Activated T-cell treated with anti-CD3 and anti-CD28 coated beads, Interleukin-2, amount 50 U/mL, for 24 hours (primary cell): ENCODE measurements around the gene EPHA4.

Experiments
- DNase-seq: peaks from one replicate; pipeline ENCODE4 v3.0.0-alpha.2; 2020
- H3K27ac Mint-ChIP-seq: 2 replicates; pipeline ENCODE4 v1.8.0; 2020; ENCODE audit warnings: mild to moderate bottlenecking, mixed read lengths
- H3K27me3 Mint-ChIP-seq: 2 replicates; pipeline ENCODE4 v1.8.0; 2020; ENCODE audit warnings: mixed read lengths
- H3K36me3 Mint-ChIP-seq: 2 replicates; pipeline ENCODE4 v1.8.0; 2020; ENCODE audit warnings: low read depth, mixed read lengths
- H3K4me1 Mint-ChIP-seq: 2 replicates; pipeline ENCODE4 v1.8.0; 2020; ENCODE audit warnings: low read depth, mixed read lengths
- H3K4me3 Mint-ChIP-seq: 2 replicates; pipeline ENCODE4 v1.8.0; 2020; ENCODE audit warnings: mild to moderate bottlenecking, moderate library complexity, mixed read lengths
- H3K9me3 Mint-ChIP-seq: 2 replicates; pipeline ENCODE4 v1.8.0; 2020; ENCODE audit warnings: mixed read lengths

EPHA4 gene

GRCh38 chr2:221572219-221572820, at the start of gene EPHA4:
TSS of gene EPHA4 (minus strand) at chr2:221572304. CDS start at chr2:221572248, 56 bp downstream.
- Mint-ChIP-seq H3K27ac (peak within 1 kb of the TSS; percentile 72), H3K9me3 (no peaks in the 10 kb centered on the region), H3K4me3 (peak within 1 kb of the TSS; percentile 88), H3K36me3 (peaks cover 6% of the 10 kb centered on the region), H3K4me1 (peaks cover 50% of the 10 kb centered on the region), H3K27me3 (peaks cover 70% of the 10 kb centered on the region)
- peak; percentile 90 for DNase-seq

DNA sequence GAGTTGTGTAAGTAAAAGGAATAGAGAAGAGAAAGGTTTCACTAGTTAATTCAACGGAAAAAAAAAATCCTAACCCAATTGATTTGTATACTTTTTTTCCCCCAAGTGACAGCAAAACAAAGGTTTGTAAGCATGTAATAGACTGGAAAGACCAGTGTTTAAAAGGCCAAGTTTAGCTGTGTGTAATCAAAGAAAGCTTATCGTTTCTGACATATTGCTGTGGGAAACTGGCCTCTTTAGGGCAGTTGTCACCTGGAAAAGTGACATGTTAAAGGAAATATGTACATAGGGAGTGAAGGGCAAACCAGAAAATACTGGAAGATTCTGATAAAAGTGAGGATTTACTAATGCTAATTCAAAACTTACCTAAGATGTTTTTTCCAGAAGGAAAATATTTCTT, 45.9 kb upstream of the EPHA4 start:
- H3K27me3 Mint-ChIP-seq = no peaks in the 10 kb centered on the region
- no peak overlapping the region for H3K4me3 Mint-ChIP-seq
- no peaks in the 10 kb centered on the region for H3K9me3 Mint-ChIP-seq
- H3K4me1 Mint-ChIP-seq = no peaks in the 10 kb centered on the region
- H3K36me3 Mint-ChIP-seq = no peaks in the 10 kb centered on the region
- no peak overlapping the region for H3K27ac Mint-ChIP-seq
- no peak for DNase-seq

- H3K9me3 Mint-ChIP-seq = no peaks in the 10 kb centered on the region
- H3K27ac Mint-ChIP-seq = no peak overlapping the region
- no peaks in the 10 kb centered on the region for H3K4me1 Mint-ChIP-seq
These were observed 44.5 kb upstream of the EPHA4 start for GRCh38 chr2:221616561-221616960.

GRCh38 chr2:221614274-221614673, 42.2 kb upstream of the EPHA4 start:
- no peaks in the 10 kb centered on the region for H3K9me3 Mint-ChIP-seq
- no peaks in the 10 kb centered on the region for H3K4me1 Mint-ChIP-seq
- H3K36me3 Mint-ChIP-seq = no peaks in the 10 kb centered on the region
- DNase-seq = no peak
- no peak overlapping the region for H3K27ac Mint-ChIP-seq
- no peak overlapping the region for H3K4me3 Mint-ChIP-seq
- H3K27me3 Mint-ChIP-seq = peaks cover 21% of the 10 kb centered on the region

More at GRCh38 chr2:221616561-221616960, 44.5 kb upstream of the EPHA4 start:
- Mint-ChIP-seq H3K36me3 (no peaks in the 10 kb centered on the region), H3K27me3 (peaks cover 8% of the 10 kb centered on the region), H3K4me3 (no peak overlapping the region)
- no peak for DNase-seq

DNA sequence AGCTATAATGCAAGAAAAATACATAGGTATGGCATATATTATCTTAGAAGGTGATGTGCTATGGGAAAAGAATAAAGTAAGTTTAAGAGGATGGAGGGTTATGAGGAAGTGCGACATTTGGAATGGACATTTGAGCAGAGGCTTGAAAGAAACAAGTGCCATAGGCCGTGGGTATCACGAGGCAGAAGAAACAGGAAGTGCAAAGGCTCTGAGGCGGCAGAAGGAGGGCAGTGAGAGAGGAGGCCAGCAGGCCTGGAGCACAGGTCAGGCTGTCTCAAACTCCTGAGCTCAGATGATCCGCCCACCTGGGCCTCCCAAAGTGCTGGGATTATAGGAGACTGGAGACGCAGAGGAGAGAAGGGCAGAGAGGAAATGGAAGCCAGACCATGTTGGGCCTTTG, 40.7 kb upstream of the EPHA4 start:
- no peak overlapping the region for H3K27ac Mint-ChIP-seq
- H3K36me3 Mint-ChIP-seq = no peaks in the 10 kb centered on the region
- no peaks in the 10 kb centered on the region for H3K4me1 Mint-ChIP-seq
- no peak overlapping the region for H3K4me3 Mint-ChIP-seq
- H3K27me3 Mint-ChIP-seq = peaks cover 21% of the 10 kb centered on the region
- DNase-seq = no peak
- H3K9me3 Mint-ChIP-seq = no peaks in the 10 kb centered on the region

DNA sequence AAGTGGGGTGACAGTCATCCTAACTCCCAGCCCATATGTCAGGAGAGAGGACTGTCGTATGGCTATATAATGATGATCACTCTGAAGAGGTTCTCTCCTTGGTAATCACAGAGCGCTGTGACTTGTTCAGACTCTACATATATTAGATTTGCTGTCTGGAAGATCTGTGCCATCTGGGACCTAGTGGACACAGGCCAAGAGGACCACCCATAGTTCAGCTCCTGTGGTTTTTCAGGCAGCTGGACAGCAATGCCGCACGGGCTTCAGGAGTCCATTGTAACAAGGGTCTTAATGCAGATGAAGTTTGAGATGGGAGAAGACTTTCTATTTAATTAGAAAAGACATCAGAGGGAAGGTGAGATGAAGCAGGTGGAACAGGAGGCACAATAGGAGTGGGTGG, 40.1 kb upstream of the EPHA4 start:
- Mint-ChIP-seq H3K36me3 (no peaks in the 10 kb centered on the region), H3K27ac (no peak overlapping the region), H3K4me1 (no peaks in the 10 kb centered on the region), H3K9me3 (no peaks in the 10 kb centered on the region), H3K27me3 (peaks cover 21% of the 10 kb centered on the region), H3K4me3 (no peak overlapping the region)
- no peak for DNase-seq

DNA sequence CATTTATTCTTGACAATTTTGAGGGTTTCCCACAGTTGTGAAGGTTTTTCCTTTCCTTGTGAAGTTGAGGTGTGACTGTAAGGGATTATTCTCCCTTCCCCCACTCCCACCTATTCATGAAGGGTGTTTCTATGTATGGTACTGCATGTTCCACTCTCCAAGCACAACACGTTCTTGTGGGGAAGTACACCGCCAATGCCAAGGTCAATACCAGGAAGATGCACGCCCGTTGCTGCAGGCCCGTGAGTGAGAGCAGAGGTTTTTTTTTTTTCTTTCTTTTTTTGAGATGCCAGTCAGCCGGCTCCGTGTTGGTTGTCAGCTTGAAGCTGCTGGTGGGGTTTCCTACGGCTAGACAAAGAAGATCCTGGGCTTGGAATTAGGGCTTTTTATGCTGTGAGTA, 38.6 kb upstream of the EPHA4 start:
- no peak for DNase-seq
- H3K27ac Mint-ChIP-seq = no peak overlapping the region
- peaks cover 21% of the 10 kb centered on the region for H3K27me3 Mint-ChIP-seq
- no peaks in the 10 kb centered on the region for H3K9me3 Mint-ChIP-seq
- no peaks in the 10 kb centered on the region for H3K36me3 Mint-ChIP-seq
- no peaks in the 10 kb centered on the region for H3K4me1 Mint-ChIP-seq
- H3K4me3 Mint-ChIP-seq = no peak overlapping the region

- Mint-ChIP-seq H3K9me3 (no peaks in the 10 kb centered on the region), H3K27ac (no peak overlapping the region), H3K4me1 (no peaks in the 10 kb centered on the region), H3K36me3 (no peaks in the 10 kb centered on the region), H3K4me3 (no peak overlapping the region), H3K27me3 (peaks cover 21% of the 10 kb centered on the region)
- no peak for DNase-seq
These were observed 38.2 kb upstream of the EPHA4 start for GRCh38 chr2:221610255-221610654.

GRCh38 chr2:221608442-221608841, 36.3 kb upstream of the EPHA4 start:
- Mint-ChIP-seq H3K27me3 (peaks cover 23% of the 10 kb centered on the region), H3K27ac (no peak overlapping the region), H3K36me3 (no peaks in the 10 kb centered on the region), H3K4me3 (no peak overlapping the region), H3K4me1 (no peaks in the 10 kb centered on the region), H3K9me3 (no peaks in the 10 kb centered on the region)
- DNase-seq = no peak

DNA sequence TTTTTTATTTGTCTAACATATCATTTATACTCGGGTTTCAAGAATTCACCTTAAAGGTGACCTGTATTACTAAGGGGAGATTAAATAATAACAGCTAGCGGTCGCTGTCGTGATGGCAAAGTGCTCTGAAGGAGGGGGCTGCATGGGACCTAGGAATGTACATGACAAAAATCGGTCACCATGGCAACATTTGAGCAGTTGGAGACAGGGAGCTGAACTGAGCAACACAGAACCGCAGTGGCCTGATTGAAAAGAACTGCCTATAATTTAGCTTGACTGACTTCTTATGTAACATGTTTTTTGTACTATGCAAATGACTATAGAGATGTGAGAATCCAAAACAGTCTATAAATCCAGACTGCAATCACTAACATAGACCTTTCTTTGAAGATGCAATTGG, 34.3 kb upstream of the EPHA4 start:
- no peak overlapping the region for H3K27ac Mint-ChIP-seq
- no peak for DNase-seq
- peaks cover 18% of the 10 kb centered on the region for H3K27me3 Mint-ChIP-seq
- H3K4me1 Mint-ChIP-seq = no peaks in the 10 kb centered on the region
- no peaks in the 10 kb centered on the region for H3K36me3 Mint-ChIP-seq
- no peak overlapping the region for H3K4me3 Mint-ChIP-seq
- no peaks in the 10 kb centered on the region for H3K9me3 Mint-ChIP-seq

GRCh38 chr2:221605751-221606240, 33.7 kb upstream of the EPHA4 start:
- Mint-ChIP-seq H3K27ac (no peak overlapping the region), H3K27me3 (peaks cover 16% of the 10 kb centered on the region), H3K36me3 (no peaks in the 10 kb centered on the region), H3K9me3 (no peaks in the 10 kb centered on the region), H3K4me1 (no peaks in the 10 kb centered on the region), H3K4me3 (no peak overlapping the region)
- DNase-seq = no peak

GRCh38 chr2:221602938-221603337, 30.8 kb upstream of the EPHA4 start:
- Mint-ChIP-seq H3K4me3 (no peak overlapping the region), H3K9me3 (no peaks in the 10 kb centered on the region), H3K36me3 (no peaks in the 10 kb centered on the region), H3K4me1 (no peaks in the 10 kb centered on the region), H3K27ac (no peak overlapping the region), H3K27me3 (peaks cover 16% of the 10 kb centered on the region)
- DNase-seq = no peak

DNA sequence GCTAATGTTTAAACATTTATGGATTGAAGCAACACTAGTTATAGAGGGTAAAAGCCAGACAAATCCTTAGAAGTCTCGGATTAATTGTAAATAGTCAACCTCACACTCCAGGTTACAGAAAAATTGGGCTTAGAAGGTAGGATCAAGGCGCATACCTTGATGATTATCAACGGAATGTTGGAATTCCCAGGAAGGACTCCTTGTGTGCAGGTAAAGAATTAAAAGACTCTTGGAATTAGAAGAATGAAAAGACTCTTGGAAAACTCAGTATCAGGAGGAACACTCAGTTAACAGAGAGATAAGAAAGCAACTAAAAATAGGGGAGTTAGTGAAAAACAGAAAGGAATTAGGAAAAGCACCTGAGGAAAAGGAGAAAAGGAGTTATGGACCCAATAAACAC, 29.3 kb upstream of the EPHA4 start:
- no peaks in the 10 kb centered on the region for H3K4me1 Mint-ChIP-seq
- H3K27me3 Mint-ChIP-seq = peaks cover 16% of the 10 kb centered on the region
- DNase-seq = no peak
- no peak overlapping the region for H3K4me3 Mint-ChIP-seq
- no peak overlapping the region for H3K27ac Mint-ChIP-seq
- no peaks in the 10 kb centered on the region for H3K9me3 Mint-ChIP-seq
- H3K36me3 Mint-ChIP-seq = no peaks in the 10 kb centered on the region

GRCh38 chr2:221600388-221600787, 28.3 kb upstream of the EPHA4 start:
- Mint-ChIP-seq H3K4me3 (no peak overlapping the region), H3K4me1 (no peaks in the 10 kb centered on the region), H3K27ac (no peak overlapping the region), H3K36me3 (no peaks in the 10 kb centered on the region), H3K9me3 (no peaks in the 10 kb centered on the region), H3K27me3 (peaks cover 16% of the 10 kb centered on the region)
- no peak for DNase-seq

GRCh38 chr2:221596192-221596591, 24.1 kb upstream of the EPHA4 start:
- H3K36me3 Mint-ChIP-seq = no peaks in the 10 kb centered on the region
- H3K27ac Mint-ChIP-seq = no peak overlapping the region
- no peak overlapping the region for H3K4me3 Mint-ChIP-seq
- peaks cover 13% of the 10 kb centered on the region for H3K27me3 Mint-ChIP-seq
- H3K9me3 Mint-ChIP-seq = no peaks in the 10 kb centered on the region
- no peaks in the 10 kb centered on the region for H3K4me1 Mint-ChIP-seq
- no peak for DNase-seq

- no peak overlapping the region for H3K27ac Mint-ChIP-seq
- H3K9me3 Mint-ChIP-seq = no peaks in the 10 kb centered on the region
- no peak overlapping the region for H3K4me3 Mint-ChIP-seq
- peaks cover 34% of the 10 kb centered on the region for H3K27me3 Mint-ChIP-seq
- H3K36me3 Mint-ChIP-seq = no peaks in the 10 kb centered on the region
- DNase-seq = no peak
- H3K4me1 Mint-ChIP-seq = no peaks in the 10 kb centered on the region
These were observed 18.8 kb upstream of the EPHA4 start for GRCh38 chr2:221590861-221591365.
